PC-3 (cell line): ENCODE measurements around the gene USP27X. TPM values are rescaled to one million over a fixed set of nuclear protein-coding genes. Genes with fewer than 3 reads are reported as not detected.

ENCODE experiments used
- ATAC-seq: fragments of 200-7000 bp; cut with Tn5 transposase; 2 replicates; pipeline ENCODE4 v1.9.1; 2020; ENCODE audit warnings: mild to moderate bottlenecking, moderate library complexity
- BruUV-seq: library from RNA; stranded (reverse); fragments of 400-500 nt; replicated peaks from 2 replicates; lab custom pipeline; 2021; lab: Mats Ljungman, UMichigan
- CTCF ChIA-PET: fragments of 300-600 bp; sonication (Branson Sonifier 250); formaldehyde crosslinking; loops from one replicate; lab custom pipeline; 2022; ENCODE audit warnings: antibody characterized with exemption; lab: Charles Lee
- POLR2A ChIA-PET: fragments of 300-600 bp; sonication (Branson Sonifier 250); formaldehyde crosslinking; loops from one replicate; lab custom pipeline; 2022; ENCODE audit warnings: antibody characterized with exemption; ENCODE audit not compliant: unreplicated experiment; lab: Charles Lee
- DNase-seq: peaks from one replicate; pipeline ENCODE4 v3.0.0-alpha.2; 2015
- H2AFZ ChIP-seq: fragments of 300-600 bp; sonication (generic); 2 replicates; pipeline ENCODE4 v1.6.0; 2016; ENCODE audit warnings: antibody characterized with exemption, low read length
- H3F3A ChIP-seq: fragments of 300-600 bp; sonication (generic); one replicate; pipeline ENCODE4 v1.6.0; 2017; ENCODE audit warnings: antibody characterized with exemption, low read length, control low read depth, mild to moderate bottlenecking; ENCODE audit not compliant: unreplicated experiment
- H3K27ac ChIP-seq: fragments of 300-600 bp; sonication (generic); 2 replicates; pipeline ENCODE4 v1.5.1; 2016; ENCODE audit warnings: mild to moderate bottlenecking, low read length
- H3K27me3 ChIP-seq: fragments of 300-600 bp; sonication (generic); 2 replicates; pipeline ENCODE4 v1.6.1; 2016; ENCODE audit warnings: low read length, mixed read lengths
- H3K36me3 ChIP-seq: fragments of 300-600 bp; sonication (generic); 2 replicates; pipeline ENCODE4 v1.6.1; 2016; ENCODE audit warnings: low read depth, mixed run types, low read length, mixed read lengths
- H3K4me1 ChIP-seq: fragments of 300-600 bp; sonication (generic); 2 replicates; pipeline ENCODE4 v1.5.1; 2016; ENCODE audit warnings: low read length; ENCODE audit not compliant: insufficient read depth
- H3K4me2 ChIP-seq: fragments of 300-600 bp; sonication (generic); 2 replicates; pipeline ENCODE4 v1.6.0; 2016; ENCODE audit warnings: low read length
- H3K4me3 ChIP-seq: fragments of 300-600 bp; sonication (generic); 2 replicates; pipeline ENCODE4 v1.5.1; 2016; ENCODE audit warnings: mild to moderate bottlenecking, low read length, mixed read lengths
- H3K79me2 ChIP-seq: fragments of 300-600 bp; sonication (generic); 2 replicates; pipeline ENCODE4 v1.6.1; 2017; ENCODE audit warnings: low read length, mixed read lengths
- H3K9ac ChIP-seq: fragments of 300-600 bp; sonication (generic); 2 replicates; pipeline ENCODE4 v1.6.0; 2016; ENCODE audit warnings: mild to moderate bottlenecking, low read length
- H3K9me2 ChIP-seq: fragments of 300-600 bp; sonication (generic); replicated peaks from 2 replicates; pipeline ENCODE4 v1.6.1; 2016; ENCODE audit warnings: mixed run types, low read length, mixed read lengths
- H3K9me3 ChIP-seq: fragments of 300-600 bp; sonication (generic); 2 replicates; pipeline ENCODE4 v1.6.1; 2016; ENCODE audit warnings: low read length, mixed read lengths
- H4K20me1 ChIP-seq: fragments of 300-600 bp; sonication (generic); 2 replicates; pipeline ENCODE4 v1.6.1; 2016; ENCODE audit warnings: low read length, mixed read lengths
- CTCF ChIP-seq: fragments of 300-600 bp; sonication (generic); conservative IDR thresholded peaks from 2 replicates; pipeline ENCODE4 v1.5.1; 2017; ENCODE audit warnings: antibody characterized with exemption, low read depth, mild to moderate bottlenecking, low read length
- EZH2 ChIP-seq: fragments of 300-600 bp; sonication (generic); IDR thresholded peaks from one replicate; pipeline ENCODE4 v1.6.1; 2017; ENCODE audit warnings: antibody characterized with exemption, mild to moderate bottlenecking, low read length; ENCODE audit not compliant: unreplicated experiment
- EZH2phosphoT487 ChIP-seq: fragments of 300-600 bp; sonication (generic); IDR thresholded peaks from 2 replicates; pipeline ENCODE4 v1.6.1; 2018; ENCODE audit warnings: mild to moderate bottlenecking, antibody characterized with exemption, low read length, borderline replicate concordance
- intact Hi-C: fragments of 100-400 bp; cut with micrococcal nuclease; formaldehyde crosslinking; loops from 2 replicates; pipeline ENCODE4 v1.9.0; 2023
- total RNA-seq: library from RNA; depleted of rRNA; stranded (reverse); fragments of >200 nt; gene quantifications from 2 replicates; pipeline ENCODE4 v1.2.3, GENCODE V29; 2014

USP27X gene
- total RNA-seq, 1 experiment from 2014 or later, result 0.62 TPM

DNA sequence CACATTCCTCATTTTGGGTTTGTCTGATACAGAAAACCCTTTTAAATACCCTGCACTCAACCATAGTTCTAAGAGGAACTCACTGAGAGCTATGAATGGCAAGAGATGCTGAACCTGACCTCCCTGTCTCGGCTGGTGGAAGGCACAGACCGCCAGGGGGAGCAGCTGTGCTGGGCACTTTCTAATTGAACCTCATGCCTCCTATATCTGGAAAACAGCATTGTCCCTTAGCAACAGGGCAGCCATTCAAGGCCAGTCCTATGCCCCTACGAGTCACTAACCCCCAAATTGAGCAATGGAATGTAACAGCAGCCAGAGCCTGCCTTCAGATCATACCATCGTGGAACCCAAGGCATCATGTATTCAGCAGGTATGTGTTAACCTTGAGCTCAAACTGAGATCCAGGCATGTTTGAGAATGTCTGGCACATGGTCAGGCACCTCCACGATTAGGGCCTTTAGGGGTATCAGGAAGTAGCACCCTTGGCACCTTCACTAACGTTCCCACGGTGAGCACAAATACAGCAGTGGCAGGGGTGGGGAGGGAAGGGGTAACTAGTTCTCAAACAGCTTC is 5.1 kb downstream of the USP27X start:
- TF ChIP-seq CTCF (peak; percentile 86), EZH2phosphoT487 (no peak)
- Histone ChIP-seq H3K79me2 (no peaks in the 10 kb centered on the region), H3K4me2 (no peak overlapping the region), H3K36me3 (no peaks in the 10 kb centered on the region), H3K27ac (no peak overlapping the region), H3K9ac (no peak overlapping the region), H3K27me3 (no peaks in the 10 kb centered on the region), H3F3A (no peaks in the 10 kb centered on the region), H3K4me3 (no peak overlapping the region), H2AFZ (no peak overlapping the region), H4K20me1 (no peaks in the 10 kb centered on the region), H3K9me3 (no peaks in the 10 kb centered on the region), H3K4me1 (peaks cover 4% of the 10 kb centered on the region; the same call in 1 of the 2 replicates), H3K9me2 (no peaks in the 10 kb centered on the region)
- ChIA-PET POLR2A (no interaction called here), CTCF (interaction anchor here (0.6 to 1.0 kb wide), 3 partner anchors 11 to 574 kb away, joined by 3 to 4 read pairs (median 4); partner anchors contain the start of gene CLCN5)
- intact Hi-C loops, result no loop called here
- BruUV-seq, result no TSS peak
- ATAC-seq, result peak; percentile 34; the same call in 1 of the 2 replicates
- DNase-seq, result peak; percentile 62

DNA sequence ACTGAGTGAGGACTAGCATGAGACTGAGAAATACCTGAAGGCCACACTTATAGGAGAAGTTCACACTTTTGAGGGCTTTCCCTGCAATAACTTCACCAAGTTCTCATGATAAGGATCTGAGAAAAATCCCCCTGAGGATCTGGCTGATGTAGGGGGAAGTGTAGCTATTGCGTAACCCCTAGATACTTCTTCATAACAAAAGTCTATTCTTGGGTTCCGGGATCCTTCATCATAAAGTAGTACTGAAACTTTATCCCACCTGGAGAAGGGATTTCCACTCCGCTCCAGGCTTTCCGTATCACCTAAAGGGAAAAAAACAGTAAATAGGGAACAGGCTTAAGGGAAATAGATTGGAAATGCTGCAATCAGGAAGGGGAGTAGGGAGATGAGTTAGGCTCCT is 13.3 kb downstream of the USP27X start:
- Histone ChIP-seq H3K27ac (no peak overlapping the region), H3K4me1 (no peaks in the 10 kb centered on the region), H3K9ac (no peak overlapping the region), H3K9me2 (no peaks in the 10 kb centered on the region), H4K20me1 (no peaks in the 10 kb centered on the region), H3K27me3 (no peaks in the 10 kb centered on the region), H3K79me2 (no peaks in the 10 kb centered on the region), H3K36me3 (no peaks in the 10 kb centered on the region), H3K4me2 (no peak overlapping the region), H3K4me3 (no peak overlapping the region), H3F3A (no peaks in the 10 kb centered on the region), H2AFZ (no peak overlapping the region), H3K9me3 (no peaks in the 10 kb centered on the region)
- CTCF ChIA-PET, result no interaction called here
- ATAC-seq (no peak), DNase-seq (no peak)
- BruUV-seq, result no TSS peak
- intact Hi-C loops, result no loop called here
- POLR2A ChIA-PET, result no interaction called here
- TF ChIP-seq CTCF (no peak), EZH2phosphoT487 (no peak), EZH2 (no peak)

DNA sequence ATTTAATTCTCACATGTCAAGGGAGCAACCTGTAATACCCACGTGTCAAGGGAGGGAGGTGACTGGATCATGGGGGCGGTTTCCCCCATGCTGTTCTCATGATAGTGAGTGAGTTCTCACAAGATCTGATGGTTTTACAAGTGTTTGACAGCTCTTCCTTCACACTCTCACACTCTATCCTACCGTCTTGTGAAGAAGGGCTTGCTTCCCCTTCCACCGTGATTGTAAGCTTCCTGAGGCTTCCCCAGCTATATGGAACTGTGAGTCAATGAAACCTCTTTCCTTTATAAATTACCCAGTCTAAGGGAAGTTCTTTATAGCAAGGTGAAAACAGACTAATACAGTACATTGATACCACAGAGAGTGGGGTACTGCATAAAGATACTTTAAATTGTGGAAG is 17.7 kb downstream of the USP27X start:
- intact Hi-C loops, result no loop called here
- Histone ChIP-seq H3K9me3 (no peaks in the 10 kb centered on the region), H3K79me2 (no peaks in the 10 kb centered on the region), H3K4me3 (no peak overlapping the region), H3K9me2 (no peaks in the 10 kb centered on the region), H3F3A (no peaks in the 10 kb centered on the region), H2AFZ (no peak overlapping the region), H3K27ac (no peak overlapping the region), H3K4me1 (no peaks in the 10 kb centered on the region), H3K4me2 (no peak overlapping the region), H4K20me1 (no peaks in the 10 kb centered on the region), H3K36me3 (no peaks in the 10 kb centered on the region), H3K27me3 (peaks cover 18% of the 10 kb centered on the region), H3K9ac (no peak overlapping the region)
- TF ChIP-seq CTCF (no peak), EZH2phosphoT487 (no peak), EZH2 (no peak)
- ChIA-PET POLR2A (no interaction called here), CTCF (no interaction called here)
- ATAC-seq (no peak), DNase-seq (no peak)
- no TSS peak for BruUV-seq
